ENCODE results near the gene ELMO1.

DNA sequence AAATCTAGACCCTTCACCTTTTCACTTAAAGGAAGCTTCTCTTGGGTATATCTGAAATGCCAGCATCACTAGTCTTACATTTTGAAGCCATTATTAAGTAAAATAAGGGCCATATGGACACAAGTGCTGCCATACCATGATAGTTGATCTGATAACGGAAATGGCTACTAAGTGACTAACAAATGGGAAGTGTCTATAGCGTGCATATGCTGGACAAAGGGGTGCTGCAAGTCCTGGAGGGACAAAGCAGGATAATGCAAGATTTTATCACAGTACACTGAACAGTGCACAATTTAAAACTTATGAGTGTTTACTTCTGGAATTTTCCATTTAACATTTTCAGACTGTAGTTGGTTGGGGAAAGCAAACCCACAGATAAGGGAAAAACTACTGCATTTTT lies 117.9 kb downstream of the ELMO1 start:
- TF ChIP-seq, protein P1, sequence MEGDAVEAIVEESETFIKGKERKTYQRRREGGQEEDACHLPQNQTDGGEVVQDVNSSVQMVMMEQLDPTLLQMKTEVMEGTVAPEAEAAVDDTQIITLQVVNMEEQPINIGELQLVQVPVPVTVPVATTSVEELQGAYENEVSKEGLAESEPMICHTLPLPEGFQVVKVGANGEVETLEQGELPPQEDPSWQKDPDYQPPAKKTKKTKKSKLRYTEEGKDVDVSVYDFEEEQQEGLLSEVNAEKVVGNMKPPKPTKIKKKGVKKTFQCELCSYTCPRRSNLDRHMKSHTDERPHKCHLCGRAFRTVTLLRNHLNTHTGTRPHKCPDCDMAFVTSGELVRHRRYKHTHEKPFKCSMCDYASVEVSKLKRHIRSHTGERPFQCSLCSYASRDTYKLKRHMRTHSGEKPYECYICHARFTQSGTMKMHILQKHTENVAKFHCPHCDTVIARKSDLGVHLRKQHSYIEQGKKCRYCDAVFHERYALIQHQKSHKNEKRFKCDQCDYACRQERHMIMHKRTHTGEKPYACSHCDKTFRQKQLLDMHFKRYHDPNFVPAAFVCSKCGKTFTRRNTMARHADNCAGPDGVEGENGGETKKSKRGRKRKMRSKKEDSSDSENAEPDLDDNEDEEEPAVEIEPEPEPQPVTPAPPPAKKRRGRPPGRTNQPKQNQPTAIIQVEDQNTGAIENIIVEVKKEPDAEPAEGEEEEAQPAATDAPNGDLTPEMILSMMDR (IDR thresholded peaks at IDR 0.05): no peak
- no peak for TF ChIP-seq POLR2A (IDR thresholded peaks at IDR 0.05)

All from heart left ventricle (tissue), 13 donors.